ENCODE results near the gene ATP23.

Gene ATP23

DNA sequence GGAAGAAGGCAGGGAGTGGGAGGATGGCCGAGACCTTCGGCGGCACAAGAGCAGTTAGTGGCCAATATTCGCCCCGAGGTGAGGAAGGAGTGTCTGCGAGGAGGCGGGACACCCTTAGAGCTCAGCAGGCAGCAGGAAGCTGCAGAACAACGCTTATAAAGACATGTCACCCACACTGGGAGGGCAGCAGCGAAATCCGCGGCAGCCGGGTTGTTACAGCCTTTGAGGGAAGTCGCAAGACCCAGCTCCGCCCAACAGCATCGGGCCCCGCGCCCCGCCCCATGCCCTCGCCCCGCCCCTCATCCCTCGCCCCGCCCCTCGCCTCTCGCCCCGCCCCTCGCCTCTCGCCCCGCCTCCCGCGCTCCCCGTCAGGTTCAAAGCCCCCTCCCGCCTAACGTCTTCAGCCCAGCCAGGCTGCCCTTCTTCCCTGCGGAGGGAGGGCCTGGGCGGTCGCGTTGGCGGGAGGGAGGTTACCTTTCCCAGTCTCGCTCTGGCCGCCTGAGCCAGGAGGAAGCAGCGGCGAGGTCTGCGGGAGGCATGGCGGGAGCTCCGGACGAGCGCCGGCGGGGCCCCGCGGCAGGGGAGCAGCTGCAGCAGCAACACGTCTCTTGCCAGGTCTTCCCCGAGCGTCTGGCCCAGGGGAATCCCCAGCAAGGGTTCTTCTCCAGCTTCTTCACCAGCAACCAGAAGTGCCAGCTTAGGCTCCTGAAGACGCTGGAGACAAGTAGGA lies at the start of gene ATP23:
TSS of gene ATP23 (plus strand) at position 403 of the 730 bp plus-strand sequence. CDS start at position 538, 135 bp downstream.
- DNase-seq: peak; percentile 89 to 93

- no peak for DNase-seq
Observed at GRCh38 chr12:57892232-57892972, 49.0 kb upstream of the ATP23 start.

- peak in 1 of 2 experiments; percentile 12 for DNase-seq
Observed at GRCh38 chr12:57893431-57894353, 47.7 kb upstream of the ATP23 start.

- peak; percentile 34 to 56 for DNase-seq
Observed at GRCh38 chr12:57894399-57895292, 46.7 kb upstream of the ATP23 start.

DNA sequence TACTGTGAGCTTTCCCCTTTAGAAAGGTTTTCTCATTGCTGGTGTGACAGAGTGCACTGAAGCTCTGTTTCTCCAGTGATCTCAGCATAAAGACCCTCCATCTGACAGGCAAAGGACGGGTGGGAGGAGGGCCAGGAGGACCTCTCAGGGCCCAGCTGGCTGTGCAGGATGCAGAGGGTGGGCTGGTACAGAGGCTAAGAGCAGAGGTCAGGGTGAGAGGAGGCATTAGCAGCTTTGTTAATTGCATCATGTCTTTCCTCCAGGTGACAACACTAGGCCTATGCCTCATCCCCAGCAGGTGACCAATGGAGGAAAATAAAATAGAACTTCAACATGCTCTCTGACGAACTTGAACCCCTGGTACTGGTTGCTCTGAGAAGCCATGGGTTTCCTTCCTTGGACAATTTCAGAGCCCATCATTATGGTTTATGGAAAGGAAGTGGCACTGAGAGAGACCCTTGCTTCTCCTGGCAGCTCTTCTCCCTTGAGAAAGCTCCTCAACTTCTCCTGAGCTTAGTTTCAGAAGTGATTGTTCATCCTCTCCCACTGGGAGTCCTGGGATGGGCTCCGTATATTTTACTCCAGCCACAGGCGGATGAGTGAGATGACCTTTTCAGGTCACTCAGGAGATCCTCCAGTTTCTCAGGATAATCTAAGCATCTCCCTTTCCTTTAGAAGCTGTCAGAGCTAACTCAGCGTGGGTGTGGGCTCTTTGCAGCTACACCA lies 45.8 kb upstream of the ATP23 start:
- DNase-seq: no peak

GRCh38 chr12:57896115-57896433 lies 45.3 kb upstream of the ATP23 start:
- no peak for DNase-seq

- peak in 1 of 2 experiments; percentile 32 for DNase-seq
Observed at GRCh38 chr12:57896434-57897201, 44.7 kb upstream of the ATP23 start.

DNA sequence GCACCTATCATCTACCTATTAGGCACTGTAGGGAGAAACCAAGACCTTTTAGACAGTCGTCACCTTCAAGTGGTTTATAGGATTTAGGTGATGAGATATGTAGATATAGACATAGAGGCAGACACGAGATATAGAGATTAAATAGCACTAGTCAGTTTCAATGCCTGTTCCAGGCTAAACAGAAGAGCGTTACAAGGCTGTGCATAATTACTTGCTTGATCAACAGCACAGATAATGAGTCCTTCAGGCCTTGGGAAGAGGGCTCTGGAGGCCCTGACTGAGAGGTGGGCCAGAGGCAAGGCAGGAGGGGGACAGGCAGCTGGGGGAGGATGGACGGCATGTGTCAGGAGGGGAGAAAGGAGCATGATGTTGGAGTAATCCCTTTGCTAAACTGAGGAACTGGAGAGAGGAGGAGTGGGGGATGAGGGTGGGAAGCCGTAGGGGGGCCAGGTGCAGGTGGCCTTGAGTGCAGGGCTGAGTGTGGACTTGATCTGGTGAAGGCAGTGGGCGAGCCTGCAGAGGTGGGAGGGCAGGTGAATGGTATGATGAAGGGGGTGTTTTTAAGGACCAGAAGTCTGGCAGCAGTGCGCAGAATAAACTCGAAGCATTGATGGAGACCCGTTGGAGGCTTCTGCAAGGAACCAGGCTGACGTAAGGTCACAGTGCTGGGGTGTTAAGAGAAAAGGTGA lies 43.9 kb upstream of the ATP23 start:
- no peak for DNase-seq

- peak in 1 of 2 experiments; percentile 25 for DNase-seq
Observed at GRCh38 chr12:57898308-57898970, 42.9 kb upstream of the ATP23 start.

- peak; percentile 14 to 72 for DNase-seq
Observed at GRCh38 chr12:57899010-57899662, 42.2 kb upstream of the ATP23 start.

DNA sequence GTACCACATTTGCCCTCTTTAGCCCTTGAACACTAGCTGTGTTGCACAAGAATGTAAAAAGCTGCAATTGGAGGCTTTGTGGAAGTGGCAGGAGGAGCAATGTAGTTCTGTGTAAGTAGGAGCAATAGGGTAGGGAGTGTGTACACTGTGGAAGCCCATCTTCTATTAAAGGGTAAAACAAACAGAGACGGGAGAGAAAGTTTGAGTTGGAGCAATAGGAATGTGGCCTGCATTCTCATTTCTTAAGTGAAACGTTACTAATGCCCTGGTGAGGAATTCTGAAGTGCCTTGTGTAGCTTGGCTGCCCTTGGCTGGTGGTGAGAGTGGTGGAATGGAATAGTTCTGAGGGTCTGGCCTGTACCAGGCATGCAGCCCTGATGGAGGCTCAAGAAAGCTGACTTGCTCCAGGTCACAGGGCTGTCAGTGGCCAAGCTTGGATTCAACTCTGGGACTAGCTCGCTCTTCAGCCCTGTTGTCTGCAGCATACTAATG lies 38.8 kb upstream of the ATP23 start:
- DNase-seq: no peak

DNA sequence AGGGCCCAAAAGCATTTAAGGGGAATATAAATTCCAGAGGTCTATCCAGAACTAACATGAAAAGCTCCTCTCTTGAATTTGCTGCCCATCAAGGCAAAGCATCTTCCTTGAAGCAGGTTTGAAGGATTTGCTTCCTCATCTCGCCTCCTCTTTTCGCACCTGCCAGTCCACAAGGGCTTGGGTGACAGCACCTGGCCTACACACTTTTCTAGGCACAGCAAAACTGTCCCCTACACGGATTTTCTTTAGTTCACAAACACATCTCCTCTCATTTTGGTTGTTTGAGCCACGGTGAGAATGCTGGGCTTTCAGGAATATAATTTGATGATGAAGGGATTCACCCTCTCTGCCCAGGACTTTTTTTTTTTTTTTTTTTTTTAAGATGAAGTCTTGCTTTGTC lies 36.9 kb upstream of the ATP23 start:
- DNase-seq: no peak

DNA sequence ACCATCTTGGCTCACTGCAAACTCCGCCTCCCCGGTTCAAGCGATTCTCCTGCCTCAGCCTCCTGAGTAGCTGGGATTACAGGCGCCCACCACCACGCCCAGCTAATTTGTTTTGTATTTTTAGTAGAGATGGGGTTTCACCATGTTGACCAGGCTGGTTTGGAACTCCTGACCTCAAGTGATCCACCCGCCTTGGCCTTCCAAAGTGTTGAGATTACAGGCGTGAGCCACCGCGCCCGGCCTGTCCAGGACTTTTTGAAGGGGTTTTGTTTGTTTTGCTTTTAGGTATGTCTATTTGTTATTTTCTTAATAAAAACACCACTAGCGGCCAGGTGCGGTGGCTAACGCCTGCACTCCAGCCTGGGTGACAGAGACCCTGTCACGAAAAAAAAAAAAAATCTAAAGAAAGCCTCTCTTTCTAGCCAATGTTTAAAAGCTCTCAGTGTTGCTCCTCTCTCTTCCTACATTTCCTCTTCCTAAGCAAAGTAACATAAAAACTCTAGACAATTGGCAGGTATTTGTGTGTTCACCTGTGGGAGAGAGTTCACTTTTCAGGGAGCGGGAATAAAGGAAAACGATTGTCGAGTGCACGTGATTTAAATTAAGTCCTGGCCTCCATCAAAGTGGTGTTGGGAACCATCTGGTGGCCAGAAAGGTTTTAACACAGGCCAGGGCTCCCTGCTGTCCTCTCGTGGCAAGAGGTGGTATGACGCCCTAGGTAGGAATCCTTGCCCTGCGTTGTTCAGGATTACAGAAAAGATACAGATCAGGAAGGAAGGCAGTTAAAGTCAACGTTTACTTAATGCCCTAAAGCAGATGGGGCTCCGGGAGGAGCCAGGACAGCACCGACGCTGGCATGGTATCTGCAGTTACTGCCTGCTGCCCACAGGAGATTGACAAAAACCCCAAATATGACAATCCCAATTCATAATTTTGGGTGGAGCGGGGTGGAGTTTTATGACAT lies 36.2 kb upstream of the ATP23 start:
- peak; percentile 83 to 91 for DNase-seq

GRCh38 chr12:57905812-57906475 lies 35.4 kb upstream of the ATP23 start:
- DNase-seq: no peak

DNA sequence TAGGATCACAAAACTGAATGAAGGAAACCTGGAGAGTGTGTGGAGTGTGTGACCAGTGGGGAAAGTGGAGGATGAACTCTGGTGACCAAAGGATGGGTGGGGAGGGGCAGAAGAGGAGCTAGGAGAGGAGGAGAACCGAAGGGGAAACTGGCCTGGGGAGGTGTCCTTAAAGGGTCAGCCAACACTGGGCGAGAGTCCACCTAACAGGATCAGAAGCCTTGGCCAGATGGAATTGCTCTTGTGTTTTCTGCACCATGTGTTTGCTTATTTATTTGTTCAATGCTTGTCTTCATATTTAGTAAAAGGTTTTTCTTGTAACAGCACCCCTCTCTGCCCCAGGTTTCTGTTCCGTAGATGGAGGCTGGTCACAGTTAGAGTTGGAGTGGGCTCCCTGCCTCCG lies 34.5 kb upstream of the ATP23 start:
- DNase-seq: no peak

DNA sequence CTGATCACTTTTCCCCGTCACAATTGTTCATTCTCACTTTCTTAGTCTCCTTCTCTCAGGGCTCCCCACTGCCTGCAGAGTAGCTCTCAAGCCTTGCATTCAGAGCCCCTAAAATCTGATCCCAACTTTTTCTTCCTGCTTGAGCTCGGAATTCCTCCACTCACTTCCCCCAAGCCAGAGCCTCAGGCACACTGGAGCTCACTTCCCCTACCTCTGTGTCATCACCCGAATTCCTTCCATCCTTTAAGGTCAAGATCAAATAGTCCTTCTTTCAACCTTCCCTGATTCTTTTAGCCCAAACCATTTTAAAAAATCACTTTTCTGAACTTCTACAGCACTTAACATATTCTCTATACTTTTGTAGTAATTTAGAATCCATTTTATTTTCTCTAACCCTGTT lies 34.1 kb upstream of the ATP23 start:
- no peak for DNase-seq

DNA sequence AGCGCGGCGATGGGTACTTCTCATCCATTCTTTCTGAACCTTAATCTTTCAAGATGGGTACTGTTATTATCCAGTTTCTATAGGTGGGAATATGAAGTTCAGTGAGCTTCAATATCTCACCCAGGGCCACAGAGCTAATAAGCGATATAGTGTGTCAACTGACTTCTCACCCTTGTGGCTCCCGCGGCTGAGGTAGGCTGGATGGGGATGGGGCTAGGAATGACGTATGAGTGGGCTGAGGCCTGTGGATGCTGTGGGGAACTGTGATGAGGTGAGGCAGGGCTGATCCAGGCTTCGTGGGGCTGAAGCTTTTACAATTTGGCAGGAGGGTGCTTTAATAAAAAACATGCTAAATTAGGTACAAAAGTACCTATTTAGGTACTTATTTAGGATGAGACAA lies 32.9 kb upstream of the ATP23 start:
- DNase-seq: no peak
